Activated T-cell treated with anti-CD3 and anti-CD28 coated beads, Interleukin-2, amount 50 U/mL, for 24 hours (primary cell): ENCODE data around the gene DYSF.
"Not testable (repeated sequence)": the region's sequence is repeated elsewhere in the genome, so short reads cannot be mapped to it uniquely, and the experiment has no call there.

Experiments used
- DNase-seq: peaks from one replicate; pipeline ENCODE4 v3.0.0-alpha.2; 2020
- H3K27ac Mint-ChIP-seq: 2 replicates; pipeline ENCODE4 v1.8.0; 2020; ENCODE audit warnings: mild to moderate bottlenecking, mixed read lengths
- H3K27me3 Mint-ChIP-seq: 2 replicates; pipeline ENCODE4 v1.8.0; 2020; ENCODE audit warnings: mixed read lengths
- H3K36me3 Mint-ChIP-seq: 2 replicates; pipeline ENCODE4 v1.8.0; 2020; ENCODE audit warnings: low read depth, mixed read lengths
- H3K4me1 Mint-ChIP-seq: 2 replicates; pipeline ENCODE4 v1.8.0; 2020; ENCODE audit warnings: low read depth, mixed read lengths
- H3K4me3 Mint-ChIP-seq: 2 replicates; pipeline ENCODE4 v1.8.0; 2020; ENCODE audit warnings: mild to moderate bottlenecking, moderate library complexity, mixed read lengths
- H3K9me3 Mint-ChIP-seq: 2 replicates; pipeline ENCODE4 v1.8.0; 2020; ENCODE audit warnings: mixed read lengths

DYSF gene

DNA sequence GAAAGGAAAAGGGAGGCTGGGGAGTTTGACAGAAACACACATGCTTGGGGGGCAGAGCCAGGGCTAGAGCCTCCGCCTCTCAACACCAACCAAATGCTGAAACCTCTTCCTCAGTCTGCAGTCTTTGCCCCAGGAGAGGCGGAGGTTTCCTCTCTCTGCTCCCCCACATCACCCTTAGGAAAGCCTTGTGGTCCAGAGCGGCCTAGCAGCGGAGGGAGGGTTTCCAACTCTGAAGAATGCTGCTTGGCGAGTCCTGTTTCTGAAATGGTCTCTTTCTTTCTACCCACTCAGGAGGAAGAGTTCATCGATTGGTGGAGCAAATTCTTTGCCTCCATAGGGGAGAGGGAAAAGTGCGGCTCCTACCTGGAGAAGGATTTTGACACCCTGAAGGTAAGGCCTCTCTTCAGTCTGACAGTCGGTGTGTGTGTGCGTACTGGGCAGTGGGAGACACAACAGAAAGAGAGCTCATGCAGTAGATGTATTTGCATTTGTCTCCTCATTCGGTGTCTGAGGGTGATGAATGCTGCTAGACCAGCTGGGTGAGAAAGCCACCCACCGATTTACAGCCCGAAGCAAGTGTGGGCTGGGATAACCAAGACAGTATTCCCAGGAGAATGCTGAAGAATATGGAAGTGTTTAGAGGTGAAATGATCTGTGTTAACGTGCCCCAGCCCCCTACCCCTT lies 190.5 kb downstream of the DYSF start:
- H3K27ac Mint-ChIP-seq = no peak overlapping the region
- H3K9me3 Mint-ChIP-seq = no peaks in the 10 kb centered on the region
- H3K27me3 Mint-ChIP-seq = peaks cover 40% of the 10 kb centered on the region
- no peak for DNase-seq
- no peak overlapping the region for H3K4me3 Mint-ChIP-seq
- no peaks in the 10 kb centered on the region for H3K4me1 Mint-ChIP-seq
- H3K36me3 Mint-ChIP-seq = no peaks in the 10 kb centered on the region

GRCh38 chr2:71646028-71646427 lies 192.7 kb downstream of the DYSF start:
- no peaks in the 10 kb centered on the region for H3K36me3 Mint-ChIP-seq
- no peak for DNase-seq
- peaks cover 45% of the 10 kb centered on the region for H3K27me3 Mint-ChIP-seq
- no peaks in the 10 kb centered on the region for H3K4me1 Mint-ChIP-seq
- no peak overlapping the region for H3K27ac Mint-ChIP-seq
- H3K4me3 Mint-ChIP-seq = no peak overlapping the region
- H3K9me3 Mint-ChIP-seq = no peaks in the 10 kb centered on the region

DNA sequence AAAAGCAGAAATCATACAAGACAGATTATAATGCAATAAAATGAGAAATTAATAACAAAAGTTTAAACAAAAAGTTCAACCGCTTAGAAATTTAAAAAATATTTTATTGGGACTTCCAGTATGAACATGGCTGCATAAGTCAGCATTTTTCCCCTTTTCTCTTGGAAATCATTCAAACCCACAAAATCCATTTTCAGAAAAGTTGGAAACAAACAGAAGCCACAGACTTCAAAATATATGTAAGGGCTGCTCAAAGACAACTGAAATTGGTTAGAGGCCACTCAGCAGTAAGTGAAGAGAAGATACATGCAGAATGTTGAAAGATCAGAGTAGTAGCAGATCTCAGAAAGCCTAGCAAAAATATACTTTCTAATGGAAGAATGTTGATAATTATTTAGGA lies 194.0 kb downstream of the DYSF start:
- H3K36me3 Mint-ChIP-seq = no peaks in the 10 kb centered on the region
- no peaks in the 10 kb centered on the region for H3K4me1 Mint-ChIP-seq
- no peak overlapping the region for H3K4me3 Mint-ChIP-seq
- H3K9me3 Mint-ChIP-seq = no peaks in the 10 kb centered on the region
- DNase-seq = no peak
- H3K27ac Mint-ChIP-seq = no peak overlapping the region
- peaks cover 40% of the 10 kb centered on the region for H3K27me3 Mint-ChIP-seq

- H3K36me3 Mint-ChIP-seq = peaks cover 2% of the 10 kb centered on the region
- H3K27ac Mint-ChIP-seq = no peak overlapping the region
- no peak overlapping the region for H3K4me3 Mint-ChIP-seq
- no peaks in the 10 kb centered on the region for H3K4me1 Mint-ChIP-seq
- DNase-seq = no peak
- peaks cover 16% of the 10 kb centered on the region for H3K9me3 Mint-ChIP-seq
- H3K27me3 Mint-ChIP-seq = no peaks in the 10 kb centered on the region
Measured at GRCh38 chr2:71655498-71655897, 202.1 kb downstream of the DYSF start.

DNA sequence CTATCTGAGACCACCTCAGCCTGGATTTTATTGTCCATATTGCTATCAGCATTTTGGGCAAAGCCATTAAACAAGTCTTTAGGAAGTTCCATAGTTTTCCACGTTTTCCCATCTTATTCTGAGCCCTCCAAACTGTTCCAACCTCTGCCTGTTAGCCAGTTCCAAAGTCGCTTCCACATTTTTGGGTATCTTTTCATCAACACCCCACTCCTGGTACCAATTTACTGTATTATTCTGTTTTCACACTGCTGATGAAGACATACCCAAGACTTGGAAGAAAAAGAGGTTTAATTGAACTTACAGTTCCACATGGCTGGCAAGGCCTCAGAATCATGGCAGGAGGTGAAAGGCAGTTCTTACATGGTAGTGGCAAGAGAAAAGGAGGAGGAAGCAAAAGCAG lies 204.9 kb downstream of the DYSF start:
- not testable (repeated sequence) for H3K27ac Mint-ChIP-seq, H3K27me3 Mint-ChIP-seq, H3K4me1 Mint-ChIP-seq, DNase-seq, H3K4me3 Mint-ChIP-seq, H3K36me3 Mint-ChIP-seq
- H3K9me3 Mint-ChIP-seq = peaks cover 16% of the 10 kb centered on the region

- DNase-seq = no peak
- no peaks in the 10 kb centered on the region for H3K4me1 Mint-ChIP-seq
- no peak overlapping the region for H3K4me3 Mint-ChIP-seq
- H3K36me3 Mint-ChIP-seq = peaks cover 2% of the 10 kb centered on the region
- H3K9me3 Mint-ChIP-seq = peaks cover 16% of the 10 kb centered on the region
- H3K27ac Mint-ChIP-seq = no peak overlapping the region
- H3K27me3 Mint-ChIP-seq = no peaks in the 10 kb centered on the region
Measured at GRCh38 chr2:71658771-71659170, 205.4 kb downstream of the DYSF start.

GRCh38 chr2:71659868-71660518 lies 206.6 kb downstream of the DYSF start:
- H3K4me3 Mint-ChIP-seq = no peak overlapping the region
- H3K36me3 Mint-ChIP-seq = peaks cover 2% of the 10 kb centered on the region
- peaks cover 16% of the 10 kb centered on the region for H3K9me3 Mint-ChIP-seq
- H3K27me3 Mint-ChIP-seq = no peaks in the 10 kb centered on the region
- H3K27ac Mint-ChIP-seq = no peak overlapping the region
- H3K4me1 Mint-ChIP-seq = no peaks in the 10 kb centered on the region
- DNase-seq = no peak

DNA sequence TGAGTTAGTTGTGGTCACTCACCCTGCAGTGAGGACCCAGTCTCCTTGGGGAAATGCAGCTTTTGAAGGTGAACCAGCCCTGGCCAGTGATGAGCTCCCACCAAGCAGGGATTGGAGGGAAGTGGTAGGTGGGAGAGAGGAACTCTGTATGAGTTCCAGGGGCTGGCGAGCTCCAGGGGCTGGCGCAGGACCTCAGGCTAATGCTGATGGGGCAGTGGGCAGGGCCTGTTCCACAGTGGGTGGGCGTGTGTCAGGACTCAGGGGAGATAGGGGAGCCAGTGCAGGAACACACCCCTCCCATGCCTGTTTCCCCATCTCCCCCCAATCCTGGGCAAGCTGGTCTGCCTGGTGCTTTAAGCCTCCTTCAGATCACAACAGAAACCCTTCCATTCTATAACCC lies 208.4 kb downstream of the DYSF start:
- peaks cover 13% of the 10 kb centered on the region for H3K9me3 Mint-ChIP-seq
- no peaks in the 10 kb centered on the region for H3K4me1 Mint-ChIP-seq
- no peaks in the 10 kb centered on the region for H3K27me3 Mint-ChIP-seq
- no peak overlapping the region for H3K4me3 Mint-ChIP-seq
- DNase-seq = no peak
- peaks cover 2% of the 10 kb centered on the region for H3K36me3 Mint-ChIP-seq
- H3K27ac Mint-ChIP-seq = no peak overlapping the region

GRCh38 chr2:71662665-71663394 lies 209.5 kb downstream of the DYSF start:
- no peaks in the 10 kb centered on the region for H3K27me3 Mint-ChIP-seq
- DNase-seq = no peak
- no peak overlapping the region for H3K4me3 Mint-ChIP-seq
- no peaks in the 10 kb centered on the region for H3K4me1 Mint-ChIP-seq
- peaks cover 13% of the 10 kb centered on the region for H3K9me3 Mint-ChIP-seq
- peaks cover 2% of the 10 kb centered on the region for H3K36me3 Mint-ChIP-seq
- no peak overlapping the region for H3K27ac Mint-ChIP-seq

- H3K4me3 Mint-ChIP-seq = no peak overlapping the region
- H3K9me3 Mint-ChIP-seq = peaks cover 1% of the 10 kb centered on the region
- no peaks in the 10 kb centered on the region for H3K27me3 Mint-ChIP-seq
- no peak overlapping the region for H3K27ac Mint-ChIP-seq
- no peaks in the 10 kb centered on the region for H3K36me3 Mint-ChIP-seq
- no peak for DNase-seq
- H3K4me1 Mint-ChIP-seq = no peaks in the 10 kb centered on the region
Measured at GRCh38 chr2:71664161-71664560, 210.8 kb downstream of the DYSF start.

GRCh38 chr2:71665168-71666093 lies 212.1 kb downstream of the DYSF start:
- Mint-ChIP-seq H3K9me3 (no peaks in the 10 kb centered on the region), H3K4me1 (no peaks in the 10 kb centered on the region), H3K36me3 (no peaks in the 10 kb centered on the region), H3K4me3 (no peak overlapping the region), H3K27ac (no peak overlapping the region), H3K27me3 (no peaks in the 10 kb centered on the region)
- DNase-seq = no peak

- H3K27me3 Mint-ChIP-seq = no peaks in the 10 kb centered on the region
- no peaks in the 10 kb centered on the region for H3K9me3 Mint-ChIP-seq
- no peaks in the 10 kb centered on the region for H3K4me1 Mint-ChIP-seq
- H3K4me3 Mint-ChIP-seq = no peak overlapping the region
- H3K27ac Mint-ChIP-seq = no peak overlapping the region
- H3K36me3 Mint-ChIP-seq = no peaks in the 10 kb centered on the region
- no peak for DNase-seq
Measured at GRCh38 chr2:71666094-71666474, 212.7 kb downstream of the DYSF start.

DNA sequence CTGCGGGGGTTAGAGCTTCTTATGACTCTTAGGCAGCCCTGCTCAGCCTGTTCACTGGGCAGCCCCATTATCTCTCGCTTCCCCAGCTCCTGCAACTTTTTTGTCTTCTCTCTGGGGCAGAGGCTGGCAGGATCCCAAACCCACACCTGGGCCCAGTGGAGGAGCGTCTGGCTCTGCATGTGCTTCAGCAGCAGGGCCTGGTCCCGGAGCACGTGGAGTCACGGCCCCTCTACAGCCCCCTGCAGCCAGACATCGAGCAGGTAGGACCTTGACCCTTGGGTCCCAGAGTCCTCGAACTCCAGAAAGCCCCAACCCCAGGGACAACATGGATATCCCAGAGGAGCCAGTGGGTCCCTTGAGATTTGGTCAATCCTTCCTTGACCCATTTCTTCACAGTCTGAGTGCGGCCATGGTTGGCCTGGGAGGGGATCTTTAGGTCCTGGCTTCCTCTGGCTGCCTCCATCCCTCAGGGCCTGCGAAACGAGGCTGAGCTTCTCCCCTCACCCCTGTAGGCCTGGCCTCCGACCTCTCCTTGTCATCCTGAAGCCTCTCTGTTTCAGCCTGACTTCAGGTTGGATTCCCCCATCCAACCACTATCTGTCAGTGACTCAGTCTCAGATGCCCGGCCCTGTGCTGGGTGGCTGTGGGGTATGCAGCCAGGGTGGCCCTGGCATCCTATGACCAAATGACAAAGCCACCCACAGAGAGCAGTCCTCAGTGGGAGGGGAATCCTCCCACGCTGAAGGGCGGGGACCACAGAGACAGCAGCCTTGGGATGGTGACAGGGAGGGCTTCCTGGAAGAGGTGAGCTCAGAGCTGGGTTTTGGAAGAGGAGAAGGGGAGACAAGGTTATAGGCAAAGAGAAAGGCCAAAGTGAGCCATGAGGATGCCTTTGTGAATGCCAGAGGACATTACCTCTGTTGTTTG lies 214.2 kb downstream of the DYSF start:
- no peaks in the 10 kb centered on the region for H3K27me3 Mint-ChIP-seq
- no peak overlapping the region for H3K27ac Mint-ChIP-seq
- H3K4me1 Mint-ChIP-seq = no peaks in the 10 kb centered on the region
- no peaks in the 10 kb centered on the region for H3K36me3 Mint-ChIP-seq
- DNase-seq = no peak
- no peaks in the 10 kb centered on the region for H3K9me3 Mint-ChIP-seq
- no peak overlapping the region for H3K4me3 Mint-ChIP-seq
